GM12892 (cell line): ENCODE results near the gene PRKCD.

Experiments
- POLR2A ChIP-seq: IDR thresholded peaks from 2 replicates; pipeline ENCODE4 v1.6.1; 2011; ENCODE audit warnings: low read depth, low read length, control low read depth
- TAF1 ChIP-seq: IDR thresholded peaks from 2 replicates; pipeline ENCODE4 v1.6.1; 2011; ENCODE audit warnings: low read depth, mild to moderate bottlenecking, control low read depth, low read length, borderline replicate concordance

DNA sequence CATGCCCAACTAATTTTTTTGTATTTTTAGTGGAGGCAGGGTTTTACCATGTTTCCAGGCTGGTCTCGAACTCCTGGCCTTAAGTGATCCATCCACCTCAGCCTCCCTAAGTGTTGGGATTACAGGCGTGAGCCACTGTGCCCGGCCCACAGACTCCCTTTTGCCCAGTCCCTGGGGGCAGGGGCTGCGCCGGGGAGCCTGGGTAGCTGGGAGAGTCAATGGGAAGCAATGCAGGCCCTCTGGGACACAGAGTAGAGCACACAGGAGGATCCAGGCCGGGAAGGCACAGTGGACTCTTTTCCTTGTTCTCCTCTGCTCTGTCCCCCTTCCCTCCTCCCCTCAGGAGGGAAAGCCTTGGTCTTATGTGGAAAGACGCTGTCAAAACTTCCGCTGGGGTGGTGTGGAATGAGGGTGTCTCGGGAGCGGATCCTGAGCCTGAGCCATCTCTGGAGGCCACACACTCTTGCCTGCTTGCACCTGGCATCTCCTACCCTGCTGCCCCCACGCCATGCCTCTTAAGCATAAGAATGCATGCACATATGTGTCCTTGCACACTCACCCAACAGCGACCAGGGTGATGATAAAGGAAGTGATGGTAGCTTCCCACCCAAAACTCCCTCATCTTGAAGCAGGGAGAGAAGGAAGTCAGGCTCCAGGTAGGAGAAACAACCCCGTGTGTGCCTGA is 11.9 kb upstream of the PRKCD start:
- TF ChIP-seq TAF1: no peak
- TF ChIP-seq POLR2A: no peak
